HG02571 (cell line): ENCODE results near the gene TMEM223.
"Not testable (repeated sequence)": the region's sequence is repeated elsewhere in the genome, so short reads cannot be mapped to it uniquely, and the experiment has no call there.

Experiments
- ATAC-seq: cut with Tn5 transposase; IDR thresholded peaks from one replicate; pipeline ENCODE4 v1.9.1; 2021; ENCODE audit warnings: mild to moderate bottlenecking, moderate library complexity; ENCODE audit not compliant: unreplicated experiment

Gene TMEM223

DNA sequence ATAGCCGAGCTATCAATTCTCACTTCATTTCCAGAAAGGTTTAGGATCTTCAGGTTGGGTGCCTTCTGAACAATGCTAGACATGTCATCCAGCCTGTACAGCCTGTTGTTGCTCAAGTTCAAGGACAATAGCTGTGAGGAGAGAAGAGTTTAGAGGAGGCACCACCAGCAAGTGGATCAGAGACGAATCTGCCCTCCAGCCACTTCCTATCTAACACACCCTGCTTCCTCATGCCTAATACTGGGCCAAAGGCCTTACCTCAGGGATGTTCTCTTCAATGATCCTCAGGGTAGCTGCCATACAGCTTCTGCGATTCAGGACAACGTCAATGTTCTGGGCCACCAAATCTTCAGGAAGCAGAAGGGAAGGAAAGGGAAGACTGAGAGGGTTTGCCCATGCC is 9.3 kb upstream of the TMEM223 start:
- no peak for ATAC-seq

DNA sequence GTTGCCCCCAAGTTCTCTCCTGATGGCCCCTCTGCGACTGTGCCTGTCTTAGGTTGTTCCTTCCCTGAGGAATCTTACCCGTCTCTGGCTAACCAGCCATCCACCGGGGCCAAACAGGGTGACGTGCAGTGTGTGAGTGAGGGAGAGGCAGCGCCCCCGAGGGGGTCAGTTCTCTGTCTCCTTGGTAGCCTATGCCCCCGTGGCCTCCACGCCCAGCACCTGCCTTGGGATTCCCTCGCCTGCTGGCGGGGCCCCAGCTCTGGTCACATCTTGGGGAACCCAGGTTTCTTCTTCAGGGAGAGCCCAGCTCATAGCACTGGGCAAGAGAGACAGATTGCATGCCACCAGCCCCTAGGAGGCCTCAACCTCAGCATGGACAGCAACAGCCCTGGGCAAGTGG is 7.7 kb upstream of the TMEM223 start:
- ATAC-seq, result no peak

DNA sequence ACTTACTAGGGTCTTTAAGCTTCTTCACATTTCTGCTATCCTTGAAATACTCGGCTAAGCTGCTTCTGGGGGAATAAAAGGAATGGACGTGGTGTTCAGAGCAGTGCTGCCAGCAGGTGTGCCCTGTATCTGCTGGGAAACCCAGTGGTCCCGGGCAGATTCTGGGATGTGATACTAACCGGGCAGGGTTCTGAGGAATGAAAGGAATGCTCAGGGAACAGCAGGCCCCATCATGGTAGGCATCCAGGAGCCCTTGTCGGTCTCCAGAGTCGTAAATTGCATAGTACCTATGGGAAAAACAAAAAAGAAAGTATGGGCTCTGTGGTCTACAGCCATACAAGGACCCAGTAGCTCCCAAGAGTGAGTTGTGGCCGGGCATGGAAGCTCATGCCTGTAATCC is 4.5 kb upstream of the TMEM223 start:
- ATAC-seq, result no peak

DNA sequence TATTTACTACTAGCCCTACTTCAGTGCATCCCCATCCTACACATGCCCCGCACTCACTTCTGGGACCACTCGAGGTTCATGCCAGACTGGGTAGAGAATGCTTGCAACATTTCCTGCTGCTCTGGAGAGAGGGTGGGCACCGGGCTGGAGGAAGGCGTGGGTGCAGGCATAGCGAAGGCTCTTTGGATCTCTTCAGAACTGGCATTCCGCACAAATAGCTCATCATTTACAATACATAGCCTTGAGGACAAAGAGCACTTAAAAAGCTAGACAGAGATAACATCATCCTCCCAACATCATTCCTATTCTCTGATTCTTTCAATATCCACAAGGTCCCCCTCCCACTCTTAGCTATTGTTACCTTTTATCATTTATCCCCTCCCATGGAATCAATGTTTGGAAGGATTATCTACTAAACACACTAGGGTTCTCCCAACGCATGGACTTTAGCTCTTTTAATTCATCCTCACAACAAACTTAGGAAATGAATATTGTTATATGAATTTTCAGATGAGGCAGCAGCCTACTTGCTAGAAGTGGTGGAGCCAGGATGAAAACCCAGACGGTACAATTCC is 2.5 kb upstream of the TMEM223 start:
- ATAC-seq, result no peak

DNA sequence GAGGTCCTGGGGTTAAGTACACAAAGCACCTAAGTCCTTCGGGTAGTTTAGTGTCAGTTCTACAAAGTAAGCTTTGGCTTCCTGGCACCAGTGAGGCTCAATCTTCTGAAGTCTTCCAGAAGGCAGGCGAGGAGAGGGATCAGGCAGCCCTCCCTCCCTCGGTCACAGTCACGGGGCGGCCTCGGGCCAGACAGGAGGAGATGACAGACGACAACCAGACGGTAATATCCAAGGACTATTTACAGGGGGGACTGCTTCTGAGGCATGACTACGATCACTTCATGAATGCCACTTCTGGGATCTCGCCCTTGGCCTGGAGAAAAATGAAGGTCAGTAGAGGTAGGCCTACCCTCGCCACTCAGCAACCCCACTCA is 383 bp upstream of the TMEM223 start:
- no peak for ATAC-seq

DNA sequence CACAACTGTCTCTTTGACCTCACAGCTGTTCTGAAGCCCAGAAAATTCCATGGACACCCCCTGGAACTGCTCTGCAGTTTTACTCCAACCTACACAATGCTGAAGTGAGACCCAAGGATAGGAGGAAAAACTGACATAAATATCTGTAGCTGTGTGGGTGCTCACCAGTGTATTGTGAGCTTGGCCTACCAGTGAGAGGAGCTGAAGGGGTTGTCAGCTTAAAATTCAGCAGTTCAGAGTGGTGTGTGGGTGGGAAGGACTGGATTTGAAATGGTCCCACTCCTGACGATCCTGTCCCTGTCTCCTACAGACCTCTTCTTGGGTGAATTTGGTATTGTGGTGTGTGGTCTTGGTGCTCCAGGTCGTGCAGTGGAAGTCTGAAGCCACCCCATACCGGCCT is 2.2 kb downstream of the TMEM223 start:
- no peak for ATAC-seq

DNA sequence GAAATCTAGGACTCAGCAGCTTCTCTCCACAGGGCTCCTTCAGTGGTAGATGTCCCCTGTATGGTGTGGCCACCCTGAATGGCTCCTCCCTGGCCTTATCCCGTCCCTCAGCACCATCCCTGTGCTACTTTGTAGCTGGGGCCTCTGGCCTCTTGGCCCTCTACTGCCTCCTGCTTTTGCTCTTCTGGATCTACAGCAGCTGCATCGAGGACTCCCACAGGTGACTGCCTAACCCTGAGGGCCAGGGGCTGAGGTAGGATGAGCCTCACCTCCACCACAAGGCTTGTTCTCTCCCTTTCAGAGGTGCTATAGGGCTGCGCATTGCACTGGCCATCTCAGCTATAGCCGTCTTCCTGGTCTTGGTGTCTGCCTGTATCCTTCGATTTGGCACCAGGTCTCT is 2.8 kb downstream of the TMEM223 start:
- no peak for ATAC-seq

DNA sequence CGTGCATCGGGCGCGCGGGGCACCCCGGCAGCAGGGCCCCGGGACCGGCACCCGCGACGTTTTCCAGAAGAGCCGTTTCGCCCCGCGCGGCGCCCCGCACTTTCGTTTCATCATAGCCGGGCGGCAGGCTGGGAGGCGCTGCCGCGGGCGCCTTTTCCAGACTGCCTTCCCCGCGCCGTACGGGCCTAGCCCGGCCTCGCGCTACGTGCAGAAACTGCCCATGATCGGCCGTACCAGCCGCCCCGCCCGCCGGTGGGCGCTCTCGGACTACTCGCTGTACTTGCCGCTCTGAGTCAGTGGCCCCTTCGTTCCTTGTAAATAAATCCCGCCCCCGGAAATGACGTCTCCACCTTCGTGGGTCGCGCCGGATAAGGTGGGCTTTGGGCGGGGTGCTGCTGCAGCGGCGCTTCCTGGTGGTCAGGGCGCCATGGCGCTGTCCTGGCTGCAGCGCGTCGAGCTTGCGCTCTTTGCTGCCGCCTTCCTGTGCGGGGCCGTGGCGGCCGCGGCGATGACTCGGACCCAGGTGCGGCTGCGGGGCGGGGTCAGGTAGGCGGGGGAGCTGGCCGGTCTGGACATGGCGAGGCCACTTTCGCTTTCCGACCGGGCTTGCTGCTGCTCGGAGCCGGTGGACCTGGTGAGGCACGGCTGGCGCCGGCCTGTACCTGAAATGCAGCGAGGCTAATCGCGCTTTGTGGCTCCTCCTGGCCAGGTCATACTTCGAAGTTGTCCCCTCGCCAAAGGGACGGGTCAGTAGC is 4.6 kb downstream of the TMEM223 start, which contains the start of gene TMEM179B:
Gene TMEM179B (plus strand): TSS at position 398 of the 755 bp plus-strand sequence. CDS start 30 bp downstream, at position 428.
- ATAC-seq, result peak; percentile 62

DNA sequence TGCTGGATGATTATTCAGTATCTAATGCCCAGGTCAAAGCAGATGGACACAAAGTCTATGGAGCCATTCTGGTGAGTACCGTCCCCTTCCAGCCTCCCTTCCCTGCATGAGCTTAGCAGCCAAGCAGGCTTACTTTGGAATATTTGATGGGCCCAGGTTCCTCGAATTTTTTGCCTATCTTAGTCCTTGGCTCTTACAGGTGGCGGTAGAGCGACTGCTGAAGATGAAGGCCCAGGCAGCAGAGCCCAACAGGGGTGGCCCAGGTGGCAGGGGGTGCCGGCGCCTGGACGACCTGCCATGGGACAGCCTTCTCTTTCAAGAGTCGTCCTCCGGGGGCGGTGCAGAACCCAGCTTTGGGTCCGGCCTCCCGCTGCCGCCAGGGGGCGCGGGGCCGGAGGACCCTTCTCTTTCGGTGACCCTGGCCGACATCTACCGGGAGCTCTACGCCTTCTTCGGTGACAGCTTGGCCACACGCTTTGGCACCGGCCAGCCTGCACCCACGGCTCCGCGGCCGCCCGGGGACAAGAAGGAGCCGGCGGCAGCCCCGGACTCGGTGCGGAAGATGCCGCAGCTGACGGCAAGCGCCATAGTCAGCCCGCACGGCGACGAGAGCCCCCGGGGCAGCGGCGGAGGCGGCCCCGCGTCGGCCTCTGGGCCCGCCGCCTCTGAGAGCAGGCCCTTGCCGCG is 5.3 kb downstream of the TMEM223 start:
- ATAC-seq, result peak; percentile 61

DNA sequence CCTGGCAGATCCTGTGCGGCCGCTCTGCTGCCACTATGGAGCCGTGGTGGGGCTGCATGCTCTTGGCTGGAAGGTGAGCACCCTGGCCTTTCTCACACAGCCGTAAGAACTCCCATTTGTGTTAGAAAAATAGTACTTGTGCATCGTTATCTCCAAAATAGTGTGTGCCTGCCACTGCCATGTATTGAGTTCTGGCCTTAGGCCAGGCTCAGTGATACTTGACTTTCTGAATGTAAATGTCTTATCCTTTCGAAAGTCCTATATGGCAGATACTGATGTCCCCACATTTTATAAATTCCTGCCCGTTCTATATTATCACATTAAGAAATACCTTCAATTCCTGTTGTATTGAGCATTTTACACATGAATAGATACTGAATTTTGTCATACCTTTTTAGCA is 9.1 kb downstream of the TMEM223 start:
- ATAC-seq, result no peak

DNA sequence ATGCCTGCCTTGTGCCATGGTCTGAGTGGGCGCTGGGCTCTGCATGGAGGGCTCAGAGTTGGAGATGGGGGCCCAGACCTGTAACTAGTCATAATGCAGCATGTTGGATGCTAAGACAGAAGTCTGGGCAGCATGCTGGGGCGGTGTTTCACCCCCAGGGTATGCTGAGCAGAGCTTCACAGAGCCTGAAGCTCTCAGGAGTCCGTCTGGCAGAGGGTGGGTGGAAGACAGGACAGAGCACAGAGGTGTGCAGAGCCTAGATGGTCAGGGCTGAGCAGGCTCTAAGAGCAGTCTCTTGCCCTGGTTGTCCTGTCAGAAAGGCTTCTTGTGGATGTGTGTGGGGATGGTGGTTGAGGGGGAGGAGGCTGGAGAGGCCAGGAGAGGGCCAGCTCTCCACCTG is 13.4 kb downstream of the TMEM223 start:
- no peak for ATAC-seq

DNA sequence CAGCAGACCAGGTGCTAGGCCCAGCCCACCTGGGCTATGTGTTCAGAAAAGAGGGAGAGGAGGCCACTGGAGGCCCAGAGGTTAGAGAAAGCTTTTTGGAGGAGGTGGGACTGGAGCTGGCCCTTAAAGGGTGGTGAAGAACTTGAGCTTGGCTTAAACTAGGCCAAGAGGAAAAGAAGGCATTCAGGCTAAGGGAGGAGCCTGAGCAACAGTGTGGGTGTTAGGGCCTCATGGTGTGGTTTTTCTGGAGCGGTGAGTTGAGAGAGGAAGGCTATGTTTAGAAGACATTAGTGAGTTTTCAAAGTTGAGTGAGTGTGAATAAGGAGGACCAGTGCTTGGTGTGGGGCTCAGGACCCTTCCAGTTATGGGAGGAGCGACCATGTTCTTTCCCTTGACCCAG is 14.4 kb downstream of the TMEM223 start:
- ATAC-seq, result no peak

DNA sequence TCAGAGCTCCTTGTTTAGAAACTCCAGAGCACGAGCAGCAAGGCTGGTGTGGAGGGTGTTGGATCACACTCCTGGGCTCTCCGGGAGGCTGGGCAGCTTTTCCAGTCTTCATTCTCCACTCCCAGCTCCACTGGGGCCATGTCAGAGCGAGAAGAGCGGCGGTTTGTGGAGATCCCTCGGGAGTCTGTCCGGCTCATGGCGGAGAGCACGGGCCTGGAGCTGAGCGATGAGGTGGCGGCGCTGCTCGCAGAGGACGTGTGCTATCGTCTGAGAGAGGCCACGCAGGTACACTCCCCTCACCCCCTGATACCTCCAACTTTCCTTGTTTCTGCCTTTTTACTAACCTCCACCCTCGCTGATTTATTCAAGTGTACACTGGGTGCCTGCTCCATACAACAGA is 16.2 kb downstream of the TMEM223 start:
- no peak for ATAC-seq

DNA sequence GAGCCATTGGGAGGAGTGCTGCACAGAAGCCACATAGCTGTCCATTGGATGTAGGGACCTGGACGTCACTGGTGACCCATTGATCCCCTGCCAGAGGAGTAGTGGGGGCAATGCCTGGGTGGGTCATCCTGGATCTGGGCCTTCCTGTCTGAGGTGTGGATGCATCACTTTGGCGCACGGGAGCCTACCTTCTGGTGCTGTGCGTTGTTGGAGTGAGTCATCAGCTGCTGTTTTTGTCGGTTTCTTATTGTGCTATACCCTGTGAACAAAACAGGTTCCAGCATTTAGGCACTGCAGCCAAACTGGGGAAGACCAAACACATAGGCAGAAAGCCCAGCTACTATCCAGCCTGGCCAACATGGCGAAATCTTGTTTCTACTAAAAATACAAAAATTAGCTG is 17.4 kb downstream of the TMEM223 start:
- no peak for ATAC-seq

DNA sequence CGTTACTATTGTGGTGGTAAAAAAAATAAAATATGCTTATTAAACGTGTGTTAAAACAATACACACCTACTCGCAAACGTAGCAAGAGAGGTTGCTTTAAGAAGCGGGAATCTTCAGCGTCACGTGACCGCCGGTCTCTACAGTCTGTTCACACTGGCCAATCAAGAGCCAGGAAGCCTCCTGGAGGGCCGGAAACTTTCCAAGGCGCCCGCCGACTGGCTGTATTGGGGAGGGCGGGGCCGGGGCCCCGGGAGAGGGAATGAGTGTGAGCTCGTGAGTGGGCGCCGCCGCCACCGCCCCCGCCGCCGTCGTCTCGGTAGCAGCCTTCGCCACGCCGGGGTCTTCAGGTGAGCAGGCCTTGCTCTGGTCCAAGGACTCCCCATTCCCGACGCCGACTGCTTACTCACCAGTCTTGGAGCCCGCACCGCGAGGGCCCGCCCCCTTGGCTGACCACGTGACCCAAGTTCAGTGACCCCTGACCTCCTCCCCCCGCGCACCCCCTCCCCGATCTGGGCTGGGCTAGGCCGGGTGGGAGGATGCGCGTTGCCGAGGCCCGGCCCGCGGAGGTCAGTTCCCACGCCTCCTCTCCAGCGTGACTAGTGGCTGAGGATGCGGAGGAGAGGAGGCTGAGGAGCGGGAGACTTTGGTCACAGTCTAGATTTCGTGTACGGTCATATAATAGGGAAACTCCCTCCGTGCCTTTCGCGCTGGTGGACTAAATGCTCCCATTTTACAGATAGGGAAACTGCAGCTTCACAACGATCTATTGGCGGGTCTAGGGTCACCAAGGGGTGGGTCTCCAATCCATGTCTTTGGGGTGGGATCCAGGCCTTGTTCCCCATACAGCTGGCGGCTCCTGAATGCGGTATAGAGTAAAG is 20.4 kb downstream of the TMEM223 start, which contains the start of gene TAF6L:
Gene TAF6L (plus strand): TSS at position 253 of the 878 bp plus-strand sequence. CDS start 4,388 bp downstream, outside the sequence.
- ATAC-seq, result peak; percentile 85

DNA sequence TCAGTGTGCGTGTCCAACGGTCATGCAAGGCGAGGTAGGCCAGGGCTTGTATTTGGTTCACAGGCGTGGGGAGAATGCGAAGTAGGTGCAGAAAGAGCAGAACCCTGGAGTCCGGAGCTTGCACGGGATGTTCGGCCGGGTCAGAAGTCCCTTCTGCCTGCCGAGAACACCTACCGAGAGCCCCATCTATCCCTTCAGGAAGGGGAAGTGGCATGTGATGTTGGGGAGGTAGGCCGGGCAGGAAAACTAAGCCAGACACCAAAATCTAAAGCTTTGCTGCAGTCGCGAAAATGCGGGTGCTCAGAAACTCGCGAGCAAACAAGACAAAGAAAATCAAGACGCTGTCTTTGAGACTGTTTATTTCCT is 21.0 kb downstream of the TMEM223 start:
- ATAC-seq, result no peak

DNA sequence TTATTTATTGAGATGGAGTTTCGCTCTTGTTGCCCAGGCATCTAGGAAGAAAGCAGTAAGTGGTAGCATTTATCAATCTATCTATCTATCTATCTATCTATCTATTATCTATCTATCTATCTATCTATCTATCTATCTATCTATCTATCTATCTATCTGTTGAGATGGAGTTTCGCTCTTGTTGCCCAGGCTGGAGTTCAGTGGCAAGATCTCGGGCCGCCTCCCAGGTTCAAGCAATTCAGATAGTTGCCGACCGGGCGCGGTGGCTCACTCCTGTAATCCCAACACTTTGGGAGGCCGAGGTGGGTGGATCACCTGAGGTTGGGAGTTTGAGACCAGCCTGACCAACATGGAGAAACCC is 31.0 kb downstream of the TMEM223 start:
- not testable (repeated sequence) for ATAC-seq

DNA sequence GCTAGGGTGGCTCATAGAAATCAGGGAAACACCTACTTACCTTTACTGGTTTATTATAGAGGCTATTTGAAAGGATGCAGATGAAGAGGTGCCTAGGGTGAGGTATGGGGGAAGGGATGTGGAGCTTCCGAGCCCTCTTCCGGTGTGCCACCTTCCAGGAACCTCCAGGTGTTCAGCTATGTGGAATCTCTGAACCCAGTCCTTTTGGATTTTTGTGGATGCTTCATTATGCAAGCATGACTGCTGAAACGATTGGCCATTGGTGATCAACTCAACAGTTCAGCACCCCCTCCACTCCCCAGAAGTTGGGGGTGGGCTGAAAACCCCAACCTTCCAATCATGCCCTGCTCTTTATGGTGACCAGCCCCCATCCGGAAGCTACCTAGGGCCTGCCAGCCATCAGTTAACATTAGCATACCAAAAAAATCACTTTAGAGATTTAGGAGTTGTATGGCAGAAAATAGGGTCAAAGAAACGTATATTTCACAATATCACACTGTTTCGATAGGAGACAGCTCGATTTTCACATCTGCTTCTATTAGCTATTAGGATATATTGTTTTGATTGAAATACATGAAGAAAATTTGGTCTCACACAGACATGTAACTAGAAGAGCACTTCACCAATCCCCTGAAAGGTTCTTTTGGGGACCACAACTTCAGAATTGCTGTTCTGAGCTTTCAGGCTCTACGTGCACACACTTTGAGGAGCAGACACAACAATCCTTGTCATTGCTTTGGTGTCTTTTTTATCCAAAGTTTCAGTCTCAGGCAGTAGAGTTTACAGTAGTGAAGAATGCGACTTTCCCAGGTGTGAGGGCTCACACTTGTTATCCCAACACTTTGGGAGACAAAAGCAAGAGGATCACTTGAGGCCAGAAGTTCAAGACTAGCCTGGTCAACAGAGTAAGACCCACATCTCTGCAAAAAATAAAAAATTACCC is 33.7 kb downstream of the TMEM223 start:
- no peak for ATAC-seq

DNA sequence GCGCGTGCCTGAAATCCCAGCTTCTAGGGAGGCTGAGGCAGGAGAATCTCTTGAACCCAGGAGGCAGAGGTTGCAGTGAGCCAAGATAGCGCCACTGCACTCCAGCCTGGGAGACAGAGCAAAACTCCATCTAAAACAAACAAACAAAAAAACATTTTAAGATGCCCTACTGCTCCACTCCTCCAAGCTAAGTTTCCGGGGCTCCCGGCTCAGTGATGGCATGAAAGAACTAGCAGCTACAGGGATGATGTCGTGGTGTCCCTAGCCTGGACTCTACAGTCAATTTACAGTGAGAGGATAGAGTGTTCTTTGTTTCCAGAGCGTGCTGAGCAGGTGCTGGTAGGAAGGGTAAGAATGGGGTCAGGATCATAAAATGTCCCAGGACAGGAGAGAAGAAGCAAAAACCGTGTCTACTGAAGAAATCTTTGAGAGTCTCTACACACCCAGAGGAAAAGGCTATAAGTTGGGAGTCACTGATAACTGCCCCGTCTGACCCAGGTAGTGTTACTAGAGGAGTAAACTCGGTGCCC is 36.7 kb downstream of the TMEM223 start:
- ATAC-seq, result no peak
